ENCODE results near the gene OTOP3. TPM values are rescaled to one million over a fixed set of nuclear protein-coding genes. Genes with fewer than 3 reads are reported as not detected.
"Not testable (repeated sequence)": the region's sequence is repeated elsewhere in the genome, so short reads cannot be mapped to it uniquely, and the experiment has no call there.

The OTOP3 gene
- total RNA-seq, 2 donors from 2014 or later = not detected

GRCh38 chr17:74977802-74978201 is 42.1 kb downstream of the OTOP3 start:
- no peaks in the 10 kb centered on the region for H3K27me3 ChIP-seq
- H3K27ac ChIP-seq = no peak overlapping the region
- no peaks in the 10 kb centered on the region for H3K36me3 ChIP-seq
- no peak for DNase-seq (ENCODE audit: low spot score)
- no peak overlapping the region for H3K4me3 ChIP-seq
- no peaks in the 10 kb centered on the region for H3K9me3 ChIP-seq
- no peak for TF ChIP-seq CTCF (IDR thresholded peaks at IDR 0.05)
- H3K4me1 ChIP-seq = peaks cover 0 to 17% of the 10 kb centered on the region in 2 donors

- Histone ChIP-seq H3K4me1 (peaks cover 0 to 16% of the 10 kb centered on the region in 2 donors), H3K4me3 (no peak overlapping the region), H3K9me3 (no peaks in the 10 kb centered on the region), H3K36me3 (no peaks in the 10 kb centered on the region), H3K27ac (no peak overlapping the region), H3K27me3 (no peaks in the 10 kb centered on the region)
- DNase-seq (ENCODE audit: low spot score) = no peak
- TF ChIP-seq CTCF (IDR thresholded peaks at IDR 0.05) = no peak
Measured at GRCh38 chr17:74978240-74978639, 42.5 kb downstream of the OTOP3 start.

GRCh38 chr17:74979408-74980146 is 43.9 kb downstream of the OTOP3 start:
- TF ChIP-seq CTCF (IDR thresholded peaks at IDR 0.05) = no peak
- no peaks in the 10 kb centered on the region for H3K27me3 ChIP-seq
- DNase-seq (ENCODE audit: low spot score) = no peak

GRCh38 chr17:74981318-74981978 is 45.8 kb downstream of the OTOP3 start:
- H3K36me3 ChIP-seq = no peaks in the 10 kb centered on the region
- peaks cover 0 to 16% of the 10 kb centered on the region in 2 donors for H3K4me1 ChIP-seq
- no peak for TF ChIP-seq CTCF (IDR thresholded peaks at IDR 0.05)
- peak overlapping the region; percentile 50 to 69 for H3K4me3 ChIP-seq
- H3K9me3 ChIP-seq = no peaks in the 10 kb centered on the region
- no peaks in the 10 kb centered on the region for H3K27me3 ChIP-seq
- H3K27ac ChIP-seq = peak overlapping the region; percentile 79 to 92
- DNase-seq (ENCODE audit: low spot score) = no peak

More at GRCh38 chr17:74979408-74980146, 43.9 kb downstream of the OTOP3 start:
- H3K27ac ChIP-seq = no peak overlapping the region
- no peak overlapping the region for H3K4me3 ChIP-seq
- H3K36me3 ChIP-seq = no peaks in the 10 kb centered on the region
- peaks cover 0 to 16% of the 10 kb centered on the region in 2 donors for H3K4me1 ChIP-seq
- no peaks in the 10 kb centered on the region for H3K9me3 ChIP-seq

- no peaks in the 10 kb centered on the region for H3K27me3 ChIP-seq
- TF ChIP-seq CTCF (IDR thresholded peaks at IDR 0.05) = peak in 1 of 2 donors; percentile 38
- peak; percentile 78 for DNase-seq (ENCODE audit: low spot score)
Measured at GRCh38 chr17:74981979-74982662, 46.4 kb downstream of the OTOP3 start.

GRCh38 chr17:74982663-74983313 is 47.1 kb downstream of the OTOP3 start:
- not testable (repeated sequence) for H3K9me3 ChIP-seq; H3K27me3 ChIP-seq; H3K36me3 ChIP-seq; DNase-seq (ENCODE audit: low spot score)
- H3K4me3 ChIP-seq = peak overlapping the region; percentile 50 to 69
- H3K27ac ChIP-seq = peak overlapping the region; percentile 79 to 92
- peaks cover 0 to 22% of the 10 kb centered on the region in 2 donors for H3K4me1 ChIP-seq

More at GRCh38 chr17:74981979-74982662, 46.4 kb downstream of the OTOP3 start:
- H3K27ac ChIP-seq = peak overlapping the region; percentile 79 to 92
- H3K4me1 ChIP-seq = peaks cover 0 to 21% of the 10 kb centered on the region in 2 donors
- H3K9me3 ChIP-seq = no peaks in the 10 kb centered on the region
- H3K36me3 ChIP-seq = no peaks in the 10 kb centered on the region
- H3K4me3 ChIP-seq = peak overlapping the region; percentile 50 to 69
